Measurements from ENCODE around the gene F2.
"Not testable (repeated sequence)": the region's sequence is repeated elsewhere in the genome, so short reads cannot be mapped to it uniquely, and the experiment has no call there.

F2 gene

GRCh38 chr11:46686886-46687795 is 31.9 kb upstream of the F2 start:
- no peak for DNase-seq

DNA sequence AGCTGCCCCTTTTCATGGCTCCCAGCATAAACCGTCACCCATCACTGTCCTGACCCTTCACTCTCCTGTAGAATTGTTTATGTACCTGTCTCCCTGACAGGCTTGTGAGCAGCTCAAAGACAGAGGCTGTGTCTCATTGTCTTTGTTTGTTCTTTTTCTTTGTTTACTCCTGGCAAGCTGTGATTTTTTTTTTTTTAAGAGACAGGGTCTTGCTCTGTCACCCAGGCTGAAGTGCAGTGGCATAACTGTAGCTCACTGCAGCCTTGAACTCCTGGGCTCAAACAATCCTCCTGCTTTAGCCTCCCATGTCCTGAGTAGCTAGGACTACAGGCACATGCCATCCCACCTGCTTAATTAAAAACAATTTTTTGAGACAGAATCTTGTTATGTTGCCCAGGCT is 28.3 kb upstream of the F2 start:
- no peak for DNase-seq

DNA sequence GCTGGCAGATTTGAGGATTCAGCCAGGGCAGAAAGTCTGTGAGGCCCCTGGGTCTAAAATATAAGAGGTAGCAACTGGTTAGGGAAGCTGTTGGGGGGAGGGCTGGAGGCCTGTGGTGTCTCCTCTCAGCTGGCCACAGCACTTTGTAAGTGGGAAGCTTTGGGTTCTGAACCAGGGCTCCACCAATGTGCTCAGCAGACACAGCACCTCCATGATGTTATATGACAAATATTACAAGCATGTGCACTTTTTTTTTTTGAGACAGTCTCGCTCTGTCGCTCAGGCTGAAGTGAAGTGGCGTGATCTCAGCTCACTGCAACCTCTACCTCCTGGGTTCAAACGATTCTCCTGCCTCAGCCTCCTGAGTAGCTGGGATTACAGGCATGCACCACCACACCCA is 26.6 kb upstream of the F2 start:
- DNase-seq, result no peak

- no peak for DNase-seq
Measured at GRCh38 chr11:46693597-46694012, 25.4 kb upstream of the F2 start.

DNA sequence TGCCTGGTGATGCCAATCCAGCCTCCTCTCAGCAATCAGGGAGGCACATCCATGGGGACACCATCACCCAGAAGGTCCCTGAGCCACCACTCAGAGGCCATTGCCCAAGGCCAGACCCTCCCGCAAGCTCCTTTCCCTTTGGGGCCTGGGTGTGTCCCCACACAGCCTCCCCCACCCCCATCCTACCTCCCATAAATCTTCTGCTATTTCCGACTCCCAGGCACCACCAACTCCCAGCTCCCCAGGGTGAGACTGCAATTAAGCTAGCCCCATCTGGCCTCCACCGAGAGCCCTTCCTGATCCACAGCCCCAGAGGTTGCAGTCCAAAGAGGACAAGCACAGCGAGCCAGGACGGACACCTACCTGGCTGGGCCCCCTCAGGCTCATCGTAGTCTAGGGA is 24.9 kb upstream of the F2 start:
- no peak for DNase-seq

GRCh38 chr11:46694607-46695006 is 24.4 kb upstream of the F2 start:
- DNase-seq, result no peak

- no peak for DNase-seq
Measured at GRCh38 chr11:46695345-46696211, 23.4 kb upstream of the F2 start.

GRCh38 chr11:46696212-46696558 is 22.8 kb upstream of the F2 start:
- no peak for DNase-seq

GRCh38 chr11:46697303-46697702 is 21.7 kb upstream of the F2 start:
- no peak for DNase-seq

DNA sequence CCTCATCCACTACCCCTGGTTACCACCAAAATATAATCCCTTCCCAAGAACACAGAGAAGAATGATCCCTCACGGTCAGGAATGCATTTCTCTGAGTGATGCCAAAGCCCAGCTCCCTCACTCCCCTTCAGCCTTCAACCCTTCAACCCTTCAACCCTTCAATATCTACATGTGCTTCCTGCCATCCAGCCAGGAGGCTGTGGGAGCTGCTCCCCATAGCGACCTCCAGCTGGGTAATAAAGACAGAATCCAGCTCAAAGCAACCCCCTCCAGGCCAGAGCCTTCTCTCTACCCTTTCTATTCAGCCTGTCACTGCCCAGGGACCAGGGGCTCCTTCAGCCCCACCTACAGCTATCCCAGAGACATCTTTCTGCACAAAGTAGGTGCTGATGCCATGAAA is 21.3 kb upstream of the F2 start:
- DNase-seq, result no peak

DNA sequence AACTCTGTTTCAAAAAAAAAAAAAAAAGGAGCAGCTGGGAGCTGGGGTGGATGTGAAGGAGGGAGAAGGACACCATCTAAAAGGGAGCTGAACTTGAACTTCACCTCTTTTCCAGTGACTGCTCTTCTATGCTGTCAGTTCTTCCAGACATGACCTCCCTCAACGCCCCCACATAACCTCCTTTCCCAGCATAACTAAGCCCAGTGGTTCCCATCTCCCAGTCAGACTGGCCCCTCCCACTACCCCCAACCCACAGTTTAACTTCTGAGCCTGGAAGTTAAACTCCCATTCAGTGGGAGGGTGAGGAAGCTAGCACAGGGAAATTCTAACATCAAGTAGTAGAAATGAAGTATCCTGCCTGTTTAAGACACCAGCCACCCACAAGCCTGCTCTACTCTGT is 20.4 kb upstream of the F2 start:
- no peak for DNase-seq

DNA sequence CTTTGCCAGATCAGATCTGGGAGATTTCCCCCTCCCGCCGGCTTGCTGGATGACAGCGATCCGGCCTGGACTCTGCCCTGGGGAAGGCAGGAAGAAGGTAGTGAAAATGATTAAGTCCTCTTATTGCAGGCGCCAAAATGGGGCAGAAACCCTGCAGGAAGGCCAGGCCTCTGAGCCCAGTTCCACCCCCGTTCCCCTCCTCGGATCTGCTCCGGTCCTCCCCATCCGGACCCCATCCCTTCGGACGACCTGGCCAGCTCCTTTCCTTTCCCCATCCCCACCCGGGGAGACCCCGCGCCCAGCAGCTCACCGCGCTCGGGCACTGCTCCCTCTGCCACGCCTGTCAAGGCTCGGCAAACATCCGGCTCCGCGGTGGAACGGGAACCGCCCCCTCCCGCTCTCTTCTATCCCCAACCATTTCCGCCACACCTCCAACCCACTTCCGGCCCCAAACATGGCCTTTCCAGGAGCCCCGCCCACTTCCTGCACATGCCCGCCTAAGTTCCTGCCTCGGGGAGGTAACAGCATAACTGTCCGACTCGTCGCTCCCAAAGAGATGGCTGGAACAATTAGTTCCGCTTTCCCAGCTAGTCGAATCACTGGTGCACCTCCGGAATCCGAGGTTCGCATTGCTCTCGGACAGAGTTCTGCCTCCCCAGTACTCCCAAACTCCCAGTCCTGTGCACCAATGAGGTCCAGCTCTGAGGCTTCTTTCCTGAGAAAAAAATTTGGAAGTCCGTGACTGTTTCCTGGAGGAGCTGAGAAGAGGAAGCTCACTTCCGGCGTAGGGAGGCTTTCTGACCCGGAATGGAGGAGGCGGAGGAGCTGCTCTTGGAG is 18.6 kb upstream of the F2 start, which contains the start of the genes ARHGAP1 and ZNF408:
Gene ARHGAP1, minus strand, starts transcription at position 379 of the 837 bp plus-strand sequence. CDS start 4,512 bp downstream, outside the sequence.
Gene ZNF408, plus strand, starts transcription at position 791 of the 837 bp plus-strand sequence. Its CDS starts 17 bp downstream, at position 808.
- peak; percentile 97 to 100 (median 99) for DNase-seq

DNA sequence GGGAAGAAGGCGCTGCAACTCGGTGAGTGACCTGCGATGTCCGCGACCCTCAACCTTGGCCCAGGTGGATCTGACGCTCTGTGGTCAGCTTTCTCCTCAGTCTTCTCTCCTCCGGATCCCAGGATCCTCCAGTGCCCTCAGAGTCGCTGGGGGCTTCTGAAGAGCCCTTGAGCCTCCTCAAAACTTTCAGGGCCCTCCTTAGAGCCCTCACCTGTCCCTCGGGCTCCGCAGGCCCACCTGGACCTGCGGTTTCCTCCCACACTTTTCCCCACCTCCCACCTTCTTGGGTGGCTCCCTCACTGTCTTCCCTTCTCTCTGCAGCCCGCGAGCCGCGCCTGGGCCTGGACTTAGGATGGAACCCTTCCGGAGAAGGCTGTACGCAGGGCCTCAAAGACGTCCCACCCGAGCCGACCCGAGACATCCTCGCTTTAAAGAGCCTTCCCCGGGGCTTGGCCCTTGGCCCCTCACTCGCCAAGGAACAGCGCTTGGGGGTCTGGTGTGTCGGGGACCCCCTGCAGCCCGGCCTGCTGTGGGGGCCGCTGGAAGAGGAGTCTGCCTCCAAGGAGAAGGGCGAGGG is 17.8 kb upstream of the F2 start:
- DNase-seq, result no peak

GRCh38 chr11:46705070-46705688 is 13.8 kb upstream of the F2 start:
- DNase-seq, result no peak

- no peak for DNase-seq
Measured at GRCh38 chr11:46706886-46707285, 12.1 kb upstream of the F2 start.

- DNase-seq, result not testable (repeated sequence)
Measured at GRCh38 chr11:46709351-46709750, 9.7 kb upstream of the F2 start.

DNA sequence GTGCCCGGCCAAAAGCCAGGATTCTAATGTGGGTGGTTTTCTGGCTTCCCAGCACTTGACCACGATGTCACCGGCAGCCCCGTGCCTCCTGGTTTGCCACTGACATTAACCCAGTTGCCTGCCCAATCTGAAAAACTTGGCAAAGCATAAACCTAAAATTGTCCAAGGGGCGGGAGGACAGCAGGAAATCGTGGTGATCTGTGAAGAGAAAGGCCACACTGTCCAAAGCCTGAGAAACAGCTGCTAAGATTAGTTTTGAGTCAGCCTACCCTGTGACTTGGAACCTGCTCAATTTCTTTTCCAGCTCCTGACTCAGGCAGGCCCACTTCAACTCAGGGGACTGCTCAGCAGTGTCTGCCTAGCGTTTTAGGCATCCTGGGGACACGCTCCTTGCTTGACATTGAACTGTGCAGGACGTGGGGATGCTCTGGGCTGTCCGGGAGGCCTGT is 8.2 kb upstream of the F2 start:
- DNase-seq, result no peak

DNA sequence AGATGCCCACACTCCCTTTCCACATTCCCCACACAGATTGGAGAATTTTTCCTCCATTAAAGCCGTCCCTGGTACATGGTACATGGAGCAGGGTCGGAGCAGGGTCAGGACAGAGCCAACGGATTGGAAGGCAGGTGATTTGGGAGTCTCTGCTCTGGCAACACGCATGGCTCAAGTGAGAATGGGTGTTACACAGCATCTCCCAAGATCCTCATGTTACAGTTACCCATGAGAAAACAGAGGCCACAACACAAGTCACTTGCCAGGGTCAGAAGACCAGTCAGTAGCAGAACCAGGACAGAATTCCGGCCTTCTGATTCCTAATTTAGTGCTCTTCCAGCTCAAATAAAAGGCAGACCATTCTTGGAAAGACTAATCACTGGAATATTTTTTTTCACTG is 7.7 kb upstream of the F2 start:
- no peak for DNase-seq

GRCh38 chr11:46712874-46713576 is 6.0 kb upstream of the F2 start:
- DNase-seq, result no peak

DNA sequence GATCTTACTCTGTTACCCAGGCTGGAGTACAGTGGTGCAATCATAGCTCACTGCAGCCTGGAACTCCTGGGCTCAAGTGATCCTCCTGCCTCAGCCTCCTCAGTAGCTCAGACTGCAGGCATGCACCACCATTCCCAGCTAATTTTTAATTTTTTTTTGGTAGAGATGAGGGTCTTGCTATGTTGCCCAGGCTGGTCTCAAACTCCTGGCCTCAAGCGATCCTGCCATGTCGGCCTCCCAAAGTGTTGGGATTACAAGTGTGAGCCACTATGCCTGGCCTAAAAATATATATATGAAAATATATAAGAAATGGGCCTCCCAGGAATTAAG is 1.2 kb upstream of the F2 start:
- not testable (repeated sequence) for DNase-seq
